ENCODE data around the gene DKK2. TPM values are rescaled to one million over a fixed set of nuclear protein-coding genes. Genes with fewer than 3 reads are reported as not detected.

The DKK2 gene
- total and polyA plus RNA-seq, 2 donors from 2014 or later = 0.19 to 0.22 TPM

- no peaks in the 10 kb centered on the region for H3K4me1 ChIP-seq (ENCODE audit: control insufficient read depth in 2 of 3, insufficient read depth in 2 of 3, low read depth in 1 of 3, low read length in 3 of 3)
- intact Hi-C loops (cut with DNase I) = no loop called here
- H3K27ac ChIP-seq (ENCODE audit: low read depth in 2 of 2, low read length in 2 of 2) = no peak overlapping the region
- no peaks in the 10 kb centered on the region for H3K9me3 ChIP-seq (ENCODE audit: control insufficient read depth in 2 of 3, insufficient read depth in 1 of 3, low read length in 3 of 3)
- H3K9ac ChIP-seq (ENCODE audit: low read length in 3 of 3) = no peak overlapping the region
- H3K27me3 ChIP-seq (ENCODE audit: control insufficient read depth, insufficient read depth, low read length) = no peaks in the 10 kb centered on the region
- TF ChIP-seq CTCF (IDR thresholded peaks at IDR 0.05; ENCODE audit: borderline replicate concordance, extremely low read depth, insufficient read depth) = no peak
- no peak for DNase-seq
- no peaks in the 10 kb centered on the region for H3K36me3 ChIP-seq (ENCODE audit: control insufficient read depth in 2 of 3, insufficient read depth in 3 of 3, low read length in 3 of 3)
- H3K4me3 ChIP-seq (ENCODE audit: low read length in 3 of 3) = no peak overlapping the region
- FAIRE-seq = no peak
Observed at GRCh38 chr4:107071108-107071507, 35.0 kb upstream of the DKK2 start.

GRCh38 chr4:107069049-107069448, 32.9 kb upstream of the DKK2 start:
- intact Hi-C loops (cut with DNase I) = no loop called here
- no peaks in the 10 kb centered on the region for H3K36me3 ChIP-seq (ENCODE audit: control insufficient read depth in 2 of 3, insufficient read depth in 3 of 3, low read length in 3 of 3)
- H3K4me1 ChIP-seq (ENCODE audit: control insufficient read depth in 2 of 3, insufficient read depth in 2 of 3, low read depth in 1 of 3, low read length in 3 of 3) = no peaks in the 10 kb centered on the region
- TF ChIP-seq CTCF (IDR thresholded peaks at IDR 0.05; ENCODE audit: borderline replicate concordance, extremely low read depth, insufficient read depth) = no peak
- no peak overlapping the region for H3K27ac ChIP-seq (ENCODE audit: low read depth in 2 of 2, low read length in 2 of 2)
- no peak overlapping the region for H3K4me3 ChIP-seq (ENCODE audit: low read length in 3 of 3)
- no peaks in the 10 kb centered on the region for H3K27me3 ChIP-seq (ENCODE audit: control insufficient read depth, insufficient read depth, low read length)
- H3K9ac ChIP-seq (ENCODE audit: low read length in 3 of 3) = no peak overlapping the region
- DNase-seq (no peak), FAIRE-seq (no peak)
- no peaks in the 10 kb centered on the region for H3K9me3 ChIP-seq (ENCODE audit: control insufficient read depth in 2 of 3, insufficient read depth in 1 of 3, low read length in 3 of 3)

DNA sequence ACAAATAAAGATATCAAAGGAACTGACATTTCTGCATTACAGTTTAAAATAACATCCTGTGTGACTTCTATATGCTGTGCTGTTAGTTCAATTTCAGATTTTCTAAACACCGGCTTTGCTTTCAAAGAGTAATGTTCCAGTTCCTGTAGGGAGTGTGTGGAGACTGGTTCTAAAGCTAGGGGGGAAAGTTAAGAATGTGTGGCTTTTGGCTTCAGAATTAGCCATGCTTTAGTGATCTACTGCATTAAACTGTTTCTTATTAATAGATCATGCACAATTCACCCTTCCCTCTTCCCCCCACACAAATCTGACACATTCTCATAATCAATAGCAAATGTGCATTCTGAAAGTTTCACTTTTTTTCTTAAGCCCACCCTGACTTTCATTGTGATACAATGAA, 32.0 kb upstream of the DKK2 start:
- no peaks in the 10 kb centered on the region for H3K36me3 ChIP-seq (ENCODE audit: control insufficient read depth in 2 of 3, insufficient read depth in 3 of 3, low read length in 3 of 3)
- DNase-seq = peak in 1 of 5 donors; percentile 15
- intact Hi-C loops (cut with DNase I) = no loop called here
- no peak overlapping the region for H3K4me3 ChIP-seq (ENCODE audit: low read length in 3 of 3)
- H3K9me3 ChIP-seq (ENCODE audit: control insufficient read depth in 2 of 3, insufficient read depth in 1 of 3, low read length in 3 of 3) = no peaks in the 10 kb centered on the region
- H3K27me3 ChIP-seq (ENCODE audit: control insufficient read depth, insufficient read depth, low read length) = no peaks in the 10 kb centered on the region
- no peak overlapping the region for H3K9ac ChIP-seq (ENCODE audit: low read length in 3 of 3)
- no peaks in the 10 kb centered on the region for H3K4me1 ChIP-seq (ENCODE audit: control insufficient read depth in 2 of 3, insufficient read depth in 2 of 3, low read depth in 1 of 3, low read length in 3 of 3)
- no peak overlapping the region for H3K27ac ChIP-seq (ENCODE audit: low read depth in 2 of 2, low read length in 2 of 2)
- FAIRE-seq = no peak
- no peak for TF ChIP-seq CTCF (IDR thresholded peaks at IDR 0.05; ENCODE audit: borderline replicate concordance, extremely low read depth, insufficient read depth)

GRCh38 chr4:107066621-107067020, 30.5 kb upstream of the DKK2 start:
- Histone ChIP-seq H3K27ac (ENCODE audit: low read depth in 2 of 2, low read length in 2 of 2) (no peak overlapping the region), H3K27me3 (ENCODE audit: control insufficient read depth, insufficient read depth, low read length) (no peaks in the 10 kb centered on the region), H3K36me3 (ENCODE audit: control insufficient read depth in 2 of 3, insufficient read depth in 3 of 3, low read length in 3 of 3) (no peaks in the 10 kb centered on the region), H3K4me3 (ENCODE audit: low read length in 3 of 3) (no peak overlapping the region), H3K4me1 (ENCODE audit: control insufficient read depth in 2 of 3, insufficient read depth in 2 of 3, low read depth in 1 of 3, low read length in 3 of 3) (no peaks in the 10 kb centered on the region), H3K9me3 (ENCODE audit: control insufficient read depth in 2 of 3, insufficient read depth in 1 of 3, low read length in 3 of 3) (no peaks in the 10 kb centered on the region), H3K9ac (ENCODE audit: low read length in 3 of 3) (no peak overlapping the region)
- intact Hi-C loops (cut with DNase I) = no loop called here
- DNase-seq (no peak), FAIRE-seq (no peak)
- no peak for TF ChIP-seq CTCF (IDR thresholded peaks at IDR 0.05; ENCODE audit: borderline replicate concordance, extremely low read depth, insufficient read depth)
